Spleen (tissue), 13 donors: ENCODE measurements around the gene MMRN2. TPM values are rescaled to one million over a fixed set of nuclear protein-coding genes. Genes with fewer than 3 reads are reported as not detected.
"Not testable (repeated sequence)": the region's sequence is repeated elsewhere in the genome, so short reads cannot be mapped to it uniquely, and the experiment has no call there.

Experiments used
- DNase-seq: peaks from one replicate; pipeline ENCODE4 v3.0.0-alpha.2; 2020
- H3K27ac ChIP-seq, 8 donors: fragments of 200-600 bp; sonication (generic) in 7 of 8; 1 replicate in 4 of 8; 2 replicates in 4 of 8; pipeline versions ENCODE4 v1.5.0 to v1.8.0; 2016 to 2021; ENCODE audit warnings: inconsistent platforms in 4 of 8, mild to moderate bottlenecking in 4 of 8, moderate library complexity in 1 of 8
- H3K27me3 ChIP-seq, 7 donors: fragments of 200-600 bp; sonication (generic) in 6 of 7; replicated peaks in 1 of 7; 1 replicate in 4 of 7; 2 replicates in 3 of 7; pipeline versions ENCODE4 v1.5.0 to v1.8.0; 2016 to 2021; ENCODE audit warnings: inconsistent platforms in 3 of 7, mild to moderate bottlenecking in 1 of 7
- H3K36me3 ChIP-seq, 6 donors: fragments of 200-600 bp; sonication (generic) in 5 of 6; 1 replicate in 4 of 6; 2 replicates in 2 of 6; pipeline versions ENCODE4 v1.5.0 to v1.8.0; 2016 to 2021; ENCODE audit warnings: inconsistent platforms in 2 of 6
- H3K4me1 ChIP-seq, 6 donors: fragments of 200-600 bp; sonication (generic) in 5 of 6; 1 replicate in 3 of 6; 2 replicates in 3 of 6; pipeline versions ENCODE4 v1.5.0 to v1.8.0; 2016 to 2021; ENCODE audit warnings: inconsistent platforms in 3 of 6
- H3K4me3 ChIP-seq, 8 donors: fragments of 200-600 bp; sonication (generic) in 7 of 8; 1 replicate in 4 of 8; 2 replicates in 4 of 8; pipeline versions ENCODE4 v1.5.0 to v1.8.0; 2016 to 2021; ENCODE audit warnings: inconsistent platforms in 4 of 8, mild to moderate bottlenecking in 4 of 8, moderate library complexity in 2 of 8
- H3K9me3 ChIP-seq, 8 donors: fragments of 200-600 bp; sonication (generic) in 7 of 8; 1 replicate in 4 of 8; 2 replicates in 4 of 8; pipeline versions ENCODE4 v1.5.0 to v1.8.0; 2016 to 2021; ENCODE audit warnings: inconsistent platforms in 4 of 8
- CTCF ChIP-seq, 11 experiments: fragments of 200-600 bp in 7 of 11; fragments of 450-650 bp in 4 of 11; sonication (generic) in 4 of 11; IDR thresholded peaks in 8 of 11; conservative IDR thresholded peaks in 3 of 11; 1 replicate in 7 of 11; 2 replicates in 4 of 11; pipeline versions ENCODE4 v1.4.0 to v1.8.0; 2016 to 2021; ENCODE audit warnings: antibody characterized with exemption in 11 of 11, inconsistent platforms in 4 of 11, mild to moderate bottlenecking in 1 of 11
- POLR2A ChIP-seq, 3 donors: fragments of 450-650 bp; IDR thresholded peaks; one replicate each; pipeline ENCODE4 v1.5.1; 2017; ENCODE audit warnings: antibody characterized with exemption in 3 of 3, mild to moderate bottlenecking in 1 of 3
- POLR2AphosphoS5 ChIP-seq, 3 donors: sonication (generic); formaldehyde crosslinking; IDR thresholded peaks; one replicate each; pipeline ENCODE4 v1.5.1; 2017; ENCODE audit warnings: antibody characterized with exemption in 3 of 3
- WGBS, 5 donors: extraction: QIAGEN DNeasy Blood & Tissue Kit in 3 of 5; methylation state at CpG; one replicate each; pipeline versions ENCODE4 v1.1.5 to v1.1.7; 2013 to 2018; 5-methylcytosine and 5-hydroxymethylcytosine counted together
- intact Hi-C: fragments of 100-400 bp; cut with DNase I; formaldehyde crosslinking; loops from one replicate; pipeline ENCODE4 v1.15.0; 2023; ENCODE audit warnings: low total_unique reads
- long read RNA-seq, 2 donors: transcript quantifications; one replicate each; lab custom pipeline, GENCODE V29; 2026
- polyA plus RNA-seq, 3 donors: library from polyadenylated mRNA; stranded (reverse); fragments of 200-250 nt; gene quantifications; one replicate each; pipeline ENCODE4 v1.2.1, GENCODE V29; 2013
- total RNA-seq, 7 donors: library from RNA; depleted of rRNA in 3 of 7; stranded (reverse); fragments of >200 nt in 3 of 7; fragmentation: NEBNext Ultra II Directional in 4 of 7; extraction: Animal tissue kit (Norgen Biotek cat#: 25700) in 4 of 7; gene quantifications; one replicate each; pipeline versions ENCODE4 v1.1.0 to v1.2.1, GENCODE V29; 2016 to 2021
- donor health status: healthy with polysubstance abuse.
- donor health status: DM: no; HTN: no; CAD: no; lungs with moderate emphysema.
- donor health status: DM: no; HTN: no; CAD: no.
- donor health status: Bipolar disorder and iron deficiency.
- donor health status: healthy.
- donor health status: DM: no; HTN: no; CAD: no.
- donor health status: DM: yes; HTN: yes; CAD: no.

The MMRN2 gene
- total RNA-seq (100 to 1,000 TPM in 1 of 7 donors, 10 to 100 TPM in 6; 54.2 to 120 (median 81.0) TPM), polyA plus RNA-seq (10 to 100 TPM in 1 of 3 donors, 1 to 10 TPM in 2; 4.8 to 10.3 (median 5.9) TPM)
- long read RNA-seq, donor 1, full-length matches to known transcripts, result 4 of 14 reads
- long read RNA-seq, donor 1, partial matches to known transcripts, result 10 of 14 reads
- long read RNA-seq, donor 1, other reads (novel, unspliced or antisense), result 0 of 14 reads
- long read RNA-seq, donor 2, full-length matches to known transcripts, result 10 of 15 reads
- long read RNA-seq, donor 2, partial matches to known transcripts, result 5 of 15 reads
- long read RNA-seq, donor 2, other reads (novel, unspliced or antisense), result 0 of 15 reads

GRCh38 chr10:86957471-86958115 is at the start of gene MMRN2:
Gene MMRN2, minus strand, starts transcription at chr10:86957615. Its CDS starts 74 bp downstream, at chr10:86957541.
- intact Hi-C loops, result no loop called here
- DNase-seq, result peak; percentile 80
- H3K36me3 ChIP-seq, result peaks cover 0 to 14% (median 0%) of the 10 kb centered on the region in 6 donors
- peaks cover 0 to 22% (median 0%) of the 10 kb centered on the region in 7 donors for H3K27me3 ChIP-seq
- H3K4me1 ChIP-seq, result peaks cover 8 to 76% (median 44%) of the 10 kb centered on the region in 6 donors
- TF ChIP-seq POLR2AphosphoS5 (IDR thresholded peaks at IDR 0.05), result peak; percentile 26 to 70 (median 51)
- no peak for TF ChIP-seq POLR2A (IDR thresholded peaks at IDR 0.05)
- TF ChIP-seq CTCF (IDR thresholded peaks at IDR 0.05 in 8 of 11, conservative IDR thresholded peaks at IDR 0.05 in 3 of 11), result no peak
- 22 to 37% (median 31%) methylated on average over 6 to 9 of the region's 9 CpGs for WGBS, 5 donors
- peak within 1 kb of the TSS; percentile 21 to 87 (median 76) for H3K27ac ChIP-seq
- peaks cover 0 to 15% (median 8%) of the 10 kb centered on the region in 8 donors for H3K9me3 ChIP-seq
- peak within 1 kb of the TSS; percentile 27 to 72 (median 50) for H3K4me3 ChIP-seq

GRCh38 chr10:87007124-87007523 is 49.7 kb upstream of the MMRN2 start:
- intact Hi-C loops, result not testable (repeated sequence)

GRCh38 chr10:87000491-87000890 is 43.1 kb upstream of the MMRN2 start:
- intact Hi-C loops, result no loop called here
- no peak for TF ChIP-seq POLR2AphosphoS5 (IDR thresholded peaks at IDR 0.05)
- TF ChIP-seq CTCF (IDR thresholded peaks at IDR 0.05 in 8 of 11, conservative IDR thresholded peaks at IDR 0.05 in 3 of 11), result no peak
- TF ChIP-seq POLR2A (IDR thresholded peaks at IDR 0.05), result no peak
- H3K4me1 ChIP-seq, result no peaks in the 10 kb centered on the region
- H3K27ac ChIP-seq, result no peak overlapping the region
- DNase-seq, result no peak
- WGBS, 5 donors, result 72 to 89% (median 76%) methylated on average over 3 of the region's 3 CpGs
- no peak overlapping the region for H3K4me3 ChIP-seq
- H3K9me3 ChIP-seq, result no peaks in the 10 kb centered on the region
- H3K27me3 ChIP-seq, result no peaks in the 10 kb centered on the region
- H3K36me3 ChIP-seq, result no peaks in the 10 kb centered on the region

More at GRCh38 chr10:87007124-87007523, 49.7 kb upstream of the MMRN2 start:
- not testable (repeated sequence) for H3K4me3 ChIP-seq, H3K27me3 ChIP-seq, H3K9me3 ChIP-seq, DNase-seq, H3K36me3 ChIP-seq, H3K27ac ChIP-seq, H3K4me1 ChIP-seq
- WGBS, 5 donors, result 44 to 83% (median 75%) methylated on average over 1 of the region's 1 CpG

GRCh38 chr10:86999802-87000403 is 42.5 kb upstream of the MMRN2 start:
- intact Hi-C loops, result not testable (repeated sequence)

GRCh38 chr10:86992929-86993328 is 35.5 kb upstream of the MMRN2 start:
- Histone ChIP-seq H3K36me3 (no peaks in the 10 kb centered on the region), H3K9me3 (no peaks in the 10 kb centered on the region), H3K27me3 (no peaks in the 10 kb centered on the region), H3K27ac (no peak overlapping the region), H3K4me1 (no peaks in the 10 kb centered on the region), H3K4me3 (no peak overlapping the region)
- TF ChIP-seq POLR2A (IDR thresholded peaks at IDR 0.05) (no peak), POLR2AphosphoS5 (IDR thresholded peaks at IDR 0.05) (no peak), CTCF (IDR thresholded peaks at IDR 0.05 in 8 of 11, conservative IDR thresholded peaks at IDR 0.05 in 3 of 11) (no peak)
- intact Hi-C loops, result no loop called here
- 83 to 96% (median 85%) methylated on average over 2 of the region's 2 CpGs for WGBS, 5 donors
- DNase-seq, result no peak

More at GRCh38 chr10:86999802-87000403, 42.5 kb upstream of the MMRN2 start:
- not testable (repeated sequence) for H3K27ac ChIP-seq, H3K27me3 ChIP-seq, H3K4me1 ChIP-seq, H3K36me3 ChIP-seq, H3K4me3 ChIP-seq, H3K9me3 ChIP-seq, DNase-seq
- 49 to 60% (median 58%) methylated on average over 6 of the region's 6 CpGs for WGBS, 5 donors
